SK-N-SH (cell line): ENCODE results near the gene TSFM. TPM values are rescaled to one million over a fixed set of nuclear protein-coding genes. Genes with fewer than 3 reads are reported as not detected.
A peak's percentile ranks its signal among the peaks of the same experiment; 100 is the strongest.

Source experiments
- CTCF ChIA-PET: fragments of 300-600, 350-600 bp; formaldehyde crosslinking; extraction: SDS; loops from one replicate; lab custom pipeline; 2021; lab: Yijun Ruan, JAX
- POLR2A ChIA-PET: fragments of 350-600 bp; sonication (Branson Sonifier 250); formaldehyde crosslinking; extraction: SDS; loops from one replicate; lab custom pipeline; 2020; ENCODE audit warnings: antibody characterized with exemption, inconsistent platforms; lab: Yijun Ruan, JAX
- DNase-seq: peaks from one replicate; pipeline ENCODE4 v3.0.0; 2012
- H2AFZ ChIP-seq: fragments of 200-600 bp; sonication (generic); 2 replicates; pipeline ENCODE4 v1.8.1; 2016; ENCODE audit warnings: antibody characterized with exemption, mild to moderate bottlenecking, low read depth
- H3F3A ChIP-seq: fragments of 200-600 bp; sonication (generic); replicated peaks from 2 replicates; pipeline ENCODE3; 2016; ENCODE audit warnings: antibody characterized with exemption, mild to moderate bottlenecking; ENCODE audit not compliant: insufficient read depth
- H3K27ac ChIP-seq, 2 experiments: fragments of 200-500 bp in 1 of 2; fragments of 200-600 bp in 1 of 2; sonication (Bioruptor generic) in 1 of 2; sonication (generic), shearing (Covaris generic) in 1 of 2; 2 replicates each; pipeline versions ENCODE4 v1.5.1 to v1.6.1; 2014 to 2016; ENCODE audit warnings: low read depth in 2 of 2, inconsistent platforms in 1 of 2, low read length in 1 of 2, mild to moderate bottlenecking in 1 of 2, mixed read lengths in 1 of 2
- H3K27me3 ChIP-seq: fragments of 200-600 bp; sonication (generic), shearing (Covaris generic); 2 replicates; pipeline ENCODE4 v1.6.1; 2016; ENCODE audit warnings: mixed run types; ENCODE audit not compliant: insufficient read depth
- H3K36me3 ChIP-seq, 2 experiments: fragments of 200-500 bp in 1 of 2; fragments of 200-600 bp in 1 of 2; sonication (Bioruptor generic) in 1 of 2; sonication (generic) in 1 of 2; replicated peaks in 1 of 2; 2 replicates each; pipeline versions ENCODE3 to v1.5.1; 2014 to 2016; ENCODE audit warnings: low read length in 1 of 2, mild to moderate bottlenecking in 1 of 2; ENCODE audit not compliant: insufficient read depth in 2 of 2, control insufficient read depth in 1 of 2
- H3K4me1 ChIP-seq, 2 experiments: fragments of 200-500 bp in 1 of 2; fragments of 200-600 bp in 1 of 2; sonication (Bioruptor generic) in 1 of 2; sonication (generic), shearing (Covaris generic) in 1 of 2; 2 replicates each; pipeline versions ENCODE4 v1.5.1 to v1.6.1; 2014 to 2016; ENCODE audit warnings: low read depth in 1 of 2, low read length in 1 of 2, mixed run types in 1 of 2; ENCODE audit not compliant: insufficient read depth in 2 of 2, control insufficient read depth in 1 of 2
- H3K4me2 ChIP-seq: fragments of 200-600 bp; sonication (generic), shearing (Covaris generic); 2 replicates; pipeline ENCODE4 v1.6.1; 2017; ENCODE audit warnings: mixed run types
- H3K4me3 ChIP-seq, 2 experiments: fragments of 200-500 bp in 1 of 2; fragments of 200-600 bp in 1 of 2; sonication (Bioruptor generic) in 1 of 2; sonication (generic), shearing (Covaris generic) in 1 of 2; 2 replicates each; pipeline versions ENCODE4 v1.5.1 to v1.8.1; 2014 to 2016; ENCODE audit warnings: low read depth in 2 of 2, inconsistent platforms in 1 of 2, low read length in 1 of 2, mild to moderate bottlenecking in 1 of 2, mixed read lengths in 1 of 2, moderate library complexity in 1 of 2
- H3K79me2 ChIP-seq: fragments of 200-600 bp; sonication (generic); 2 replicates; pipeline ENCODE4 v1.8.1; 2017; ENCODE audit warnings: mild to moderate bottlenecking; ENCODE audit not compliant: insufficient read depth
- H3K9ac ChIP-seq: fragments of 200-600 bp; sonication (generic); 2 replicates; pipeline ENCODE4 v1.6.1; 2017; ENCODE audit warnings: mixed run types
- H3K9me2 ChIP-seq: fragments of 200-600 bp; sonication (generic); 2 replicates; pipeline ENCODE4 v1.6.1; 2017; ENCODE audit warnings: mixed run types
- H3K9me3 ChIP-seq: fragments of 200-600 bp; sonication (generic); 2 replicates; pipeline ENCODE4 v1.6.1; 2017; ENCODE audit warnings: mixed run types, mild to moderate bottlenecking, moderate library complexity
- H4K20me1 ChIP-seq: fragments of 200-600 bp; sonication (generic); 2 replicates; pipeline ENCODE4 v1.6.1; 2017; ENCODE audit warnings: mild to moderate bottlenecking, mixed run types; ENCODE audit not compliant: insufficient read depth
- CTCF ChIP-seq: fragments of 200-600 bp; sonication (generic); IDR thresholded peaks from 2 replicates; pipeline ENCODE4 v1.6.1; 2017; ENCODE audit warnings: antibody characterized with exemption, mild to moderate bottlenecking, moderate library complexity
- EP300 ChIP-seq, 2 experiments: IDR thresholded peaks; 2 replicates each; pipeline versions ENCODE4 v1.4.0 to v1.6.1; 2012; ENCODE audit warnings: borderline replicate concordance in 1 of 2, low read depth in 1 of 2, low read length in 1 of 2
- FOXJ3 ChIP-seq: sonication (generic); formaldehyde crosslinking; IDR thresholded peaks from 2 replicates; pipeline ENCODE4 v1.5.1; 2020; ENCODE audit warnings: mild to moderate bottlenecking, missing genetic modification reagents
- FOXM1 ChIP-seq: IDR thresholded peaks from 2 replicates; pipeline ENCODE4 v1.4.0; 2012; ENCODE audit warnings: low read depth, mild to moderate bottlenecking
- GABPA ChIP-seq: IDR thresholded peaks from 2 replicates; pipeline ENCODE4 v1.4.0; 2012; ENCODE audit warnings: low read depth, mild to moderate bottlenecking
- GATA2 ChIP-seq: sonication (generic); formaldehyde crosslinking; IDR thresholded peaks from 2 replicates; pipeline ENCODE4 v1.5.0; 2020; ENCODE audit warnings: mild to moderate bottlenecking, missing genetic modification reagents
- IRF3 ChIP-seq: fragments of 150-350 bp; IDR thresholded peaks from 2 replicates; pipeline ENCODE4 v1.6.1; 2016; ENCODE audit warnings: mild to moderate bottlenecking, low read depth, low read length
- JUND ChIP-seq: IDR thresholded peaks from 2 replicates; pipeline ENCODE4 v1.4.0; 2012
- MEF2A ChIP-seq: IDR thresholded peaks from 2 replicates; pipeline ENCODE4 v1.4.0; 2012; ENCODE audit warnings: low read depth, borderline replicate concordance
- NFIC ChIP-seq: IDR thresholded peaks from 2 replicates; pipeline ENCODE4 v1.4.0; 2012; ENCODE audit warnings: borderline replicate concordance
- NRF1 ChIP-seq: IDR thresholded peaks from 2 replicates; pipeline ENCODE4 v1.6.1; 2012; ENCODE audit warnings: low read depth, mild to moderate bottlenecking, low read length
- PBX3 ChIP-seq: IDR thresholded peaks from 2 replicates; pipeline ENCODE4; 2012
- POLR2AphosphoS5 ChIP-seq: IDR thresholded peaks from 2 replicates; pipeline ENCODE4 v1.6.1; 2012; ENCODE audit warnings: low read depth, low read length
- RCOR1 ChIP-seq: fragments of 150-350 bp; IDR thresholded peaks from 2 replicates; pipeline ENCODE4 v1.6.1; 2017; ENCODE audit warnings: antibody characterized with exemption, low read length
- RFX5 ChIP-seq: IDR thresholded peaks from 2 replicates; pipeline ENCODE4 v1.6.1; 2012; ENCODE audit warnings: mild to moderate bottlenecking, improper control_type of control experiment, low read length
- USF1 ChIP-seq: IDR thresholded peaks from 2 replicates; pipeline ENCODE4 v1.4.0; 2012; ENCODE audit warnings: low read depth, borderline replicate concordance
- USF2 ChIP-seq: fragments of 150-350 bp; IDR thresholded peaks from 2 replicates; pipeline ENCODE4 v1.6.1; 2017; ENCODE audit warnings: antibody characterized with exemption, low read length, low read depth, borderline replicate concordance
- YY1 ChIP-seq: IDR thresholded peaks from 2 replicates; pipeline ENCODE4 v1.4.0; 2012; ENCODE audit warnings: low read depth, mild to moderate bottlenecking
- WGBS: methylation state at CpG from one replicate; pipeline ENCODE4 v1.1.6; 2017; ENCODE audit warnings: low lambda C conversion rate; 5-methylcytosine and 5-hydroxymethylcytosine counted together
- polyA plus RNA-seq, 3 experiments: library from polyadenylated mRNA; depleted of rRNA; stranded (reverse); fragments of >200 nt; gene quantifications; 2 replicates each; pipeline ENCODE4 v1.2.3, GENCODE V29; 2012

The TSFM gene
- polyA plus RNA-seq, 1 of the 3 experiments (the other 2 are of a cell fraction), result 28.7 TPM

- H3K9ac ChIP-seq, result no peak overlapping the region
- H3K4me2 ChIP-seq, result peak overlapping the region; percentile 87
- no peaks in the 10 kb centered on the region for H3K27me3 ChIP-seq
- peaks cover 18% of the 10 kb centered on the region for H3F3A ChIP-seq
- CTCF ChIA-PET, result interaction anchor here (0.6 to 7.1 kb wide), 21 partner anchors 10 to 276 kb away, joined by 3 to 133 read pairs (median 5); partner anchors contain the start of genes B4GALNT1, GLI1, OS9 and PIP4K2C
- peak; percentile 61 for DNase-seq
- WGBS, result 64% methylated on average over 8 of the region's 8 CpGs
- H4K20me1 ChIP-seq, result no peaks in the 10 kb centered on the region
- POLR2A ChIA-PET, result interaction anchor here (0.6 to 2.9 kb wide), 4 partner anchors 9 to 440 kb away, joined by 3 to 21 read pairs (median 10); partner anchors contain the start of gene TSPAN31
- H3K4me1 ChIP-seq, result peaks cover 0 to 29% of the 10 kb centered on the region in 2 experiments; a peak in 2 of 4 replicates
- peak overlapping the region in 1 of 2 experiments; percentile 29; a peak in 1 of 4 replicates for H3K4me3 ChIP-seq
- no peak overlapping the region for H2AFZ ChIP-seq
- H3K9me2 ChIP-seq, result no peaks in the 10 kb centered on the region
- no peaks in the 10 kb centered on the region for H3K79me2 ChIP-seq
- H3K9me3 ChIP-seq, result no peaks in the 10 kb centered on the region
- TF ChIP-seq MEF2A (no peak), POLR2AphosphoS5 (no peak), CTCF (no peak), IRF3 (no peak), GABPA (no peak), FOXM1 (no peak)
- TF ChIP-seq, all 33 proteins: peak for 0
- Histone ChIP-seq H3K27ac (peak overlapping the region in 1 of 2 experiments; percentile 39; a peak in 1 of 4 replicates), H3K36me3 (peaks cover 0 to 9% of the 10 kb centered on the region in 2 experiments)
Observed at GRCh38 chr12:57735198-57735855, 47.3 kb upstream of the TSFM start.

- no peaks in the 10 kb centered on the region for H3K9me3 ChIP-seq
- 43% methylated on average over 25 of the region's 49 CpGs for WGBS
- TF ChIP-seq NRF1 (no peak), PBX3 (no peak), GATA2 (CRISPR knock-in tag) (no peak), RCOR1 (no peak), FOXJ3 (no peak), YY1 (no peak), USF2 (no peak), MEF2A (no peak), RFX5 (no peak), USF1 (no peak), NFIC (no peak), JUND (no peak), EP300 (IDR thresholded peaks at IDR 0.05; ENCODE audit: borderline replicate concordance in 1 of 2, low read depth in 1 of 2, low read length in 1 of 2) (no peak), POLR2AphosphoS5 (no peak)
Observed at GRCh38 chr12:57735952-57736740, 46.4 kb upstream of the TSFM start.

More at GRCh38 chr12:57735952-57736740, 46.4 kb upstream of the TSFM start:
- Histone ChIP-seq H3K9me2 (no peaks in the 10 kb centered on the region), H3K9ac (no peak overlapping the region), H3K4me1 (peaks cover 0 to 29% of the 10 kb centered on the region in 2 experiments; a peak in 2 of 4 replicates), H3K36me3 (peaks cover 0 to 4% of the 10 kb centered on the region in 2 experiments), H3F3A (peaks cover 18% of the 10 kb centered on the region), H4K20me1 (no peaks in the 10 kb centered on the region), H3K27ac (peak overlapping the region in 1 of 2 experiments; percentile 39; a peak in 1 of 4 replicates), H3K4me3 (peak overlapping the region; percentile 29 to 32; a peak in 3 of 4 replicates), H3K4me2 (peak overlapping the region; percentile 87), H2AFZ (no peak overlapping the region), H3K27me3 (no peaks in the 10 kb centered on the region), H3K79me2 (no peaks in the 10 kb centered on the region)
- CTCF ChIA-PET, result interaction anchor here (0.6 to 7.1 kb wide), 21 partner anchors 9 to 277 kb away, joined by 3 to 133 read pairs (median 6); partner anchors contain the start of genes B4GALNT1, GLI1, OS9 and PIP4K2C
- peak; percentile 87 for DNase-seq
- POLR2A ChIA-PET, result interaction anchor here (0.6 to 2.9 kb wide), 4 partner anchors 9 to 441 kb away, joined by 3 to 21 read pairs (median 10); partner anchors contain the start of gene TSPAN31
